ENCODE results near the gene TTPAL.

The TTPAL gene

DNA sequence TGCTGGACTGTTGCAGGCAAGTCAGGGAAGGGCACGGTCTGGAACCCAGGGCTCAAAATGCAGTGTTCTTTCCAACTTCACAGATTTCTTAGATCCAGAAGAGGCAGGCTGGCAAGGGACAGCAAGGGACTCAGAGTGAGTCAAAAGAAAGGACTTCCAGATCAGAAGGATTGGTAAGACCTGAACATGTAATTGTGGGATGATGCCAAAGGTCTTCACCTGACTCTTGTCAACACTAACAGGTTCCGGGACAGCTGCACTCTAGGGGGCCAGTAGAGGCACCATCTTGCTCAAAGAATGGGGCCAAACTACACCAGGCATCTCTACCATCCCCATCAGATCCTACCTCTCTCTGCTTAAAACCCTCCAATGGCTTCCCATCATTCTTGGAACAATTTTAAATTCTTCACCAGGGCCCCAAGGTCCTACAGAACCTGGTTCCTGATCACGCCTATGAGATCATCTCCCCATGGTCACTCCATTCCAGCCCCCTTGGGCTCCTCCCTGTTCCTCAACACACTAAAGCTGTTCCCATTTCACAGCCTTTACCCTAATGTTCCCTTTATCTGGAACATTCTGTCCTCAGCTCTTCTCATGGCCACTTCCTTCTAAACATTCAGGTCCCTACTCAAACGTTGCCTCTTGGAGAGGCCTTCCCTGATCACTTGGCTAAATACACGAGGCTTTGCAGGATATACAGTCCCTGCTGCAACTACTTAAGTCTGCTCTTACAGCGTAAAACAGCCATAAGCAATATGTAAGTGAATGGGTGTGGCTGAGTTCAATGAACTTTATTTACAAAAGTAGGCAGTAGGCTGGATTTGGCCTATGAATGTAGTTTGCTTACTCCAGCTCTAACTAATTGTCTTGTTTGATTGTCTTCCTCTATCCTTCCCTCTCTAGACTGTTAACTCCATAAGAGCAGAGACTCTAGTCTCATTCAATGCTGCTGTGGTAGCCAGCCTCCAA is 29.6 kb upstream of the TTPAL start:
- no peaks in the 10 kb centered on the region for H3K27me3 ChIP-seq (ENCODE audit: control insufficient read depth, insufficient read depth, low read length)
- H3K4me3 ChIP-seq (ENCODE audit: low read depth, low read length), result no peak overlapping the region
- H3K4me1 ChIP-seq (ENCODE audit: control insufficient read depth, insufficient read depth, low read length), result no peaks in the 10 kb centered on the region
- no peak overlapping the region for H3K27ac ChIP-seq (ENCODE audit: low read depth, low read length)
- no peaks in the 10 kb centered on the region for H3K36me3 ChIP-seq (ENCODE audit: control insufficient read depth, insufficient read depth, low read length)
- H3K9ac ChIP-seq (ENCODE audit: low read depth, low read length), result no peak overlapping the region
- no peaks in the 10 kb centered on the region for H3K9me3 ChIP-seq (ENCODE audit: control insufficient read depth, insufficient read depth, low read length)

DNA sequence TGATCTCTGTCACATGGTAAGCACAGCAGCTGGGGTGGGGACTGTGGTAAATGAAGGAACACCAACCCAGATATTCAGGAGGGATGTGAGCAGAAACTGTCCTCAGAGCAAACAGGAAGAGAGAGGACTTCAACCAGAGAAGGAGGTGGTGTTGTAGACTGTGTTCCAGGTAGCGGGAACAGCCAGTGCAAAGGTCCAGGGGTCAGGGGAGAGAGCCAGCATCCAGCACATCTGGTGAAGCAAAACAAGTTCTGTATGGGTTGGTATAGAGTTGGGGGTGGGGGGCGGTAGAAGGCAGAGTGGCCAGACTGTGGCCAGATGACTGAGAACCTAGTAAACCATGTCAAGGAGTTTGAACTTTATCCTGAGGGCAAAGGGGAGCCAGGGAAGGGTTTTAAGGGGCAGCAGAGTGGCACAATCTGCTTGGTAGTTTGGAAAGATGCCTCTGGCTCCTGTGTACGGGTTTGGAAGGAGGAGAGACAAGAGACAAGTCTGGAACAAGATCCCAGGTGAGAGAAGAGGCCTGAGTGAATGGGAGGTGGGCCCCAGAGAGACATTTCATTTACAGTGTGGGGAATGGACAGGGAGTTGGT is 27.8 kb upstream of the TTPAL start:
- Histone ChIP-seq H3K9me3 (ENCODE audit: control insufficient read depth, insufficient read depth, low read length) (no peaks in the 10 kb centered on the region), H3K36me3 (ENCODE audit: control insufficient read depth, insufficient read depth, low read length) (no peaks in the 10 kb centered on the region), H3K4me1 (ENCODE audit: control insufficient read depth, insufficient read depth, low read length) (no peaks in the 10 kb centered on the region), H3K27ac (ENCODE audit: low read depth, low read length) (no peak overlapping the region), H3K9ac (ENCODE audit: low read depth, low read length) (no peak overlapping the region), H3K4me3 (ENCODE audit: low read depth, low read length) (no peak overlapping the region), H3K27me3 (ENCODE audit: control insufficient read depth, insufficient read depth, low read length) (no peaks in the 10 kb centered on the region)

- Histone ChIP-seq H3K27me3 (ENCODE audit: control insufficient read depth, insufficient read depth, low read length) (no peaks in the 10 kb centered on the region), H3K36me3 (ENCODE audit: control insufficient read depth, insufficient read depth, low read length) (no peaks in the 10 kb centered on the region), H3K4me3 (ENCODE audit: low read depth, low read length) (no peak overlapping the region), H3K4me1 (ENCODE audit: control insufficient read depth, insufficient read depth, low read length) (no peaks in the 10 kb centered on the region), H3K9ac (ENCODE audit: low read depth, low read length) (no peak overlapping the region), H3K9me3 (ENCODE audit: control insufficient read depth, insufficient read depth, low read length) (no peaks in the 10 kb centered on the region), H3K27ac (ENCODE audit: low read depth, low read length) (no peak overlapping the region)
These were observed 26.7 kb upstream of the TTPAL start for GRCh38 chr20:44448753-44449546.

DNA sequence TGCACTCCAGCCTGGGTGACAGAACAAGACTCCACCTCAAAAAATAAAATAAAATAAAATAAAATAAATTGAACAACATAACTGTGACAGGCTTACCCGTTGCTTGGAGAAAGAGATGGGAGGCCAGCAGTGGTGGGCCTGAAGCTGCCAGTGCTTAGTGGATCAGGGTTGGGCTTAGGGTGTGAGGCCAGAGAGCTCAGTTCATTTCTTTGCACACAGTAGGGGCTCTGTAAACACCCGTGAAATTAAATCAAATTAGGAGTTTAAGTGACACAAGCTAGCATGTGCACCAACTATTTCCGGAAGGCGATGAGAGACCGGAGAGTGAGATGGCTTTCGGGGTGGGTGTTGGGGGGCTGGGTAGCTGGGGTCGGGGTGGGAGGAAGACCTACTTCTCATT is 25.8 kb upstream of the TTPAL start:
- H3K27ac ChIP-seq (ENCODE audit: low read depth, low read length), result no peak overlapping the region

GRCh38 chr20:44450281-44450889 is 25.3 kb upstream of the TTPAL start:
- H3K36me3 ChIP-seq (ENCODE audit: control insufficient read depth, insufficient read depth, low read length), result no peaks in the 10 kb centered on the region
- H3K4me1 ChIP-seq (ENCODE audit: control insufficient read depth, insufficient read depth, low read length), result no peaks in the 10 kb centered on the region
- no peak overlapping the region for H3K27ac ChIP-seq (ENCODE audit: low read depth, low read length)
- no peak overlapping the region for H3K4me3 ChIP-seq (ENCODE audit: low read depth, low read length)
- H3K9me3 ChIP-seq (ENCODE audit: control insufficient read depth, insufficient read depth, low read length), result no peaks in the 10 kb centered on the region
- no peak overlapping the region for H3K9ac ChIP-seq (ENCODE audit: low read depth, low read length)
- H3K27me3 ChIP-seq (ENCODE audit: control insufficient read depth, insufficient read depth, low read length), result no peaks in the 10 kb centered on the region

More for the DNA sequence above, 25.8 kb upstream of the TTPAL start:
- Histone ChIP-seq H3K4me3 (ENCODE audit: low read depth, low read length) (no peak overlapping the region), H3K36me3 (ENCODE audit: control insufficient read depth, insufficient read depth, low read length) (no peaks in the 10 kb centered on the region), H3K4me1 (ENCODE audit: control insufficient read depth, insufficient read depth, low read length) (no peaks in the 10 kb centered on the region), H3K9me3 (ENCODE audit: control insufficient read depth, insufficient read depth, low read length) (no peaks in the 10 kb centered on the region), H3K9ac (ENCODE audit: low read depth, low read length) (no peak overlapping the region), H3K27me3 (ENCODE audit: control insufficient read depth, insufficient read depth, low read length) (no peaks in the 10 kb centered on the region)

GRCh38 chr20:44450903-44451450 is 24.7 kb upstream of the TTPAL start:
- Histone ChIP-seq H3K27ac (ENCODE audit: low read depth, low read length) (no peak overlapping the region), H3K4me1 (ENCODE audit: control insufficient read depth, insufficient read depth, low read length) (no peaks in the 10 kb centered on the region)

GRCh38 chr20:44454306-44454963 is 21.2 kb upstream of the TTPAL start:
- Histone ChIP-seq H3K4me3 (ENCODE audit: low read depth, low read length) (no peak overlapping the region), H3K27me3 (ENCODE audit: control insufficient read depth, insufficient read depth, low read length) (no peaks in the 10 kb centered on the region), H3K36me3 (ENCODE audit: control insufficient read depth, insufficient read depth, low read length) (no peaks in the 10 kb centered on the region), H3K9ac (ENCODE audit: low read depth, low read length) (no peak overlapping the region), H3K27ac (ENCODE audit: low read depth, low read length) (no peak overlapping the region), H3K4me1 (ENCODE audit: control insufficient read depth, insufficient read depth, low read length) (no peaks in the 10 kb centered on the region), H3K9me3 (ENCODE audit: control insufficient read depth, insufficient read depth, low read length) (no peaks in the 10 kb centered on the region)

More at GRCh38 chr20:44450903-44451450, 24.7 kb upstream of the TTPAL start:
- Histone ChIP-seq H3K36me3 (ENCODE audit: control insufficient read depth, insufficient read depth, low read length) (no peaks in the 10 kb centered on the region), H3K27me3 (ENCODE audit: control insufficient read depth, insufficient read depth, low read length) (no peaks in the 10 kb centered on the region), H3K9ac (ENCODE audit: low read depth, low read length) (no peak overlapping the region), H3K4me3 (ENCODE audit: low read depth, low read length) (no peak overlapping the region), H3K9me3 (ENCODE audit: control insufficient read depth, insufficient read depth, low read length) (no peaks in the 10 kb centered on the region)

GRCh38 chr20:44455126-44455525 is 20.5 kb upstream of the TTPAL start:
- H3K9me3 ChIP-seq (ENCODE audit: control insufficient read depth, insufficient read depth, low read length), result no peaks in the 10 kb centered on the region
- no peak overlapping the region for H3K4me3 ChIP-seq (ENCODE audit: low read depth, low read length)
- H3K4me1 ChIP-seq (ENCODE audit: control insufficient read depth, insufficient read depth, low read length), result no peaks in the 10 kb centered on the region
- H3K27me3 ChIP-seq (ENCODE audit: control insufficient read depth, insufficient read depth, low read length), result no peaks in the 10 kb centered on the region
- H3K9ac ChIP-seq (ENCODE audit: low read depth, low read length), result no peak overlapping the region
- no peak overlapping the region for H3K27ac ChIP-seq (ENCODE audit: low read depth, low read length)
- H3K36me3 ChIP-seq (ENCODE audit: control insufficient read depth, insufficient read depth, low read length), result no peaks in the 10 kb centered on the region

DNA sequence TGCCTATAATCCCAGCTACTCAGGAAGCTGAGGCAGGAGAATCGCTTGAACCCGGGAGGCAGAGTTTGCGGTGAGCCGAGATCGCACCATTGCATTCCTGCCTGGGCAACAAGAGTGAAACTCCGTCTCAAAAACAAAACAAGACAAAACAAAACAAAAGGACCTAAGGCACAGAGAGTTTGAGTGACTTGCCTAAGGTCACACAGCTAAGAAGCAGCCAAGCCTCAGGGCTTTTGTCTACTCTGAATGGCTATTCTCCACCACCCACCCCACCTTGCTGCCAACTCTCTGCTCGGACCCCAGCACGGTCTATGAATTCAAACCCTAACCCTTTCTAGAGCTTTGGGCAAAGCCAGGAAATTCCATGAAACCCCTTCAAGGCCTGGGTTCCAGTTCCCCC is 19.1 kb upstream of the TTPAL start:
- H3K4me3 ChIP-seq (ENCODE audit: low read depth, low read length), result no peak overlapping the region
- no peaks in the 10 kb centered on the region for H3K36me3 ChIP-seq (ENCODE audit: control insufficient read depth, insufficient read depth, low read length)
- H3K4me1 ChIP-seq (ENCODE audit: control insufficient read depth, insufficient read depth, low read length), result 0 out of 2 replicates have a peak, but pooled peaks cover 4% of the 10 kb centered on the region
- H3K27ac ChIP-seq (ENCODE audit: low read depth, low read length), result no peak overlapping the region
- no peak overlapping the region for H3K9ac ChIP-seq (ENCODE audit: low read depth, low read length)
- H3K27me3 ChIP-seq (ENCODE audit: control insufficient read depth, insufficient read depth, low read length), result no peaks in the 10 kb centered on the region
- no peaks in the 10 kb centered on the region for H3K9me3 ChIP-seq (ENCODE audit: control insufficient read depth, insufficient read depth, low read length)

- Histone ChIP-seq H3K9ac (ENCODE audit: low read depth, low read length) (no peak overlapping the region), H3K9me3 (ENCODE audit: control insufficient read depth, insufficient read depth, low read length) (no peaks in the 10 kb centered on the region), H3K4me1 (ENCODE audit: control insufficient read depth, insufficient read depth, low read length) (0 out of 2 replicates have a peak, but pooled peaks cover 6% of the 10 kb centered on the region), H3K36me3 (ENCODE audit: control insufficient read depth, insufficient read depth, low read length) (no peaks in the 10 kb centered on the region), H3K27ac (ENCODE audit: low read depth, low read length) (no peak overlapping the region), H3K27me3 (ENCODE audit: control insufficient read depth, insufficient read depth, low read length) (no peaks in the 10 kb centered on the region), H3K4me3 (ENCODE audit: low read depth, low read length) (no peak overlapping the region)
These were observed 18.7 kb upstream of the TTPAL start for GRCh38 chr20:44457016-44457415.
